GM21786 (cell line): ENCODE results near the gene CAB39L.
"Not testable (repeated sequence)": the region's sequence is repeated elsewhere in the genome, so short reads cannot be mapped to it uniquely, and the experiment has no call there.

Source experiments
- ATAC-seq: cut with Tn5 transposase; IDR thresholded peaks from one replicate; pipeline ENCODE4 v1.9.1; 2021; ENCODE audit not compliant: unreplicated experiment

CAB39L gene

DNA sequence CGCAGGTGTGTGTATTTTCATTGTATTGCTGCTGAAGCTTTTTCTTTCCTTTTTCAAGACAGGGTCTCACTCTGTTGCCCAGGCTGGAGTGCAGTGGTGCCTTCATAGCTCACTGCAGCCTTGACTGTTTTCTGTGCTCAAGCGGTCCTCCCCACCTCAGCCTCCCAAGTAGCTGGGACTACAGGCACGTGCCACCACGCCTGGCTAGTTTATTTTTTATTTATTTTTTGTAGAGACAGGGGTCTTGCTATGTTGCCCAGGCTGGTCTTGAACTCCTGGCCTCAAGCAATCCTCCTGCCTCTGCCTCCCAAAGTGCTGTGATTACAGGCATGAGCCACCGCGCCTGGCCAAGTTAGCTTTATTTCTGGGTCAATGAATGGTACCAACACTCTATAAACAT, 149.1 kb downstream of the CAB39L start:
- not testable (repeated sequence) for ATAC-seq

DNA sequence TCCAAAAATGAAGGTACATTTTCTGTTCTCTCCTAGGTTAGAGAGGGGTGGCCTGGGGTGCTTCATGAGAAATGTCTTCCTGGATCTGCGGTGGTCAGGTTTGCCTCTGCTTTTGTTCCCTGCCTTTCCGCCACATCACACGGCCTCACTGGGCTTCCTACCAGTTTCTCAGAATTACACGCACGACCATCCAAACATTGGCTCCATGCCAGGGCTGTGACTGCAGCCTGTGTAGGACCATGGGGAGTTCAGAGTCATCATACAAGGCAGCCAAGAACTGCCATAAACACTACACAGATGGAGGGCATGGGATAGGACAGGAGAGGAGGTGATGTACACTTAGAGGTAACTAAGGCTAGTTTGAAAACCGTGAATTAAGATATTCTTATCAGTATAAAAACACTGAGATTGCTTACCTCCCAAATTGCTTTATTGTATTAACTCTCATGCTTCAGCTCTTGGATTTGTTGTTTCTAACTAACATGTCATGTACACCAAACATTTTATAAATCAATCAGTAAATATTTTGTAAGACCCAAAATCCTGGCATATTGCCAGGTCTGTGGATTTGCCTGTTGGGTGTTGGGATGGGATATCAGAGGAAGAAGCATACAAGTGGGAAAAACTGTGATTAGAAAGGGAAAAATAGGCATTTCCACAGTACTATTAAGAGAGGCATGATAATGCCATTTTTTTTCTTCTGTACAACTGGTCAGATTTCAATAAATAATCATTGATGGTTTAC, 150.9 kb downstream of the CAB39L start:
- ATAC-seq = no peak

DNA sequence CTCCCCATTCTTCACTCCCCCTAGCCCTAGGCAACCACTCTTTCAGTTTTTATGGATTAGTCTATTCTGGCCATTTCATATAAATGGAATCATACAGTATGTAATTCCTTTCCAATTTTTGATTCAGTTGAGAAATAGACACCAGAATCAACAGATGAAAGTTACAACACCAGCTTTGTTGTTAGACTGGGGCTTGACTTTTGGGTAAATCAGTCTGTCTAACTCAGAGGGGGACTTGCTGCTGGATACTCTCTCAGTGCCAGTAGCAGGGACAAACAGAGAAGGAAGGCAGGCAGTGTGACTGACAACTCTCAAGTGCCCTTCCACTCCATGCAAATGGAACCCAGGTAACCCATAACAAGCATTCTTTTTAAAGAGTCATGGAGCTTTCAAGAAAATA, 155.4 kb downstream of the CAB39L start:
- ATAC-seq = no peak

DNA sequence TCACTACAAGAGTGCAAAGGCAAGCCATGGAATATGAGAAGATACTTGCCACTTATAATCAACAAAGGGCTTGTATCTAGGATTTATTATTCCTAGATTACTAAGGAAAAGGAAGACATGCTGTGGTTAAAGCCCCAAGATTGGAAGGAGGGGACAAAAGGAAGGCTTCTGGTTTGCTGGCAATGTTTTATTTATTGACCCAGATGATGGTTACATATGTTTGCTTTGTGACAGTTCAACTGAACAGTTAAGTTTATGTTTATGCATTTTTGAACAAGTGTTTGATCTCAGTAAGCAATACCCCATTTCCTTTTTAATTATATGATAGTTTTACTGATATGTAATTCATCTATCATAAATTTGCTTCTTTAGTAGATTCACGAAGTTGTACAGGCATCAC, 155.9 kb downstream of the CAB39L start:
- ATAC-seq = no peak

DNA sequence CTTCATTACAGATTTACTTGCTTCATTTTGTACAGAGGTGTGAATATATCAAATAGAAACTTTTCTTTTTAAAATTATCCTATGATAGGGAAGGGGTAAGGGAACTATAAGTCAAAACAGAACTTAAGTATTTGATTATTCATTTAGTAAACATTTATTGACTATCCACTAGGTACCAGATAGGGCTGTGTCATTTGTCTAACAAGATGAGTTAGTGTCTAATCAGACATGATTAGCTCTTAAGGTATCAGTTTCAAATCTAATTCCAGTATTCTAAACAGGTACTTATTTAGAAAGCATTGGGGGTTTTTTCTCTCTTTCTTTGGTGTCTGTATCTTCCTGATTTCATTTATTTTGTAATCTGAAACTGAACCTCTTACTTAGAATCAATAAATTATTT, 164.0 kb downstream of the CAB39L start:
- no peak for ATAC-seq

DNA sequence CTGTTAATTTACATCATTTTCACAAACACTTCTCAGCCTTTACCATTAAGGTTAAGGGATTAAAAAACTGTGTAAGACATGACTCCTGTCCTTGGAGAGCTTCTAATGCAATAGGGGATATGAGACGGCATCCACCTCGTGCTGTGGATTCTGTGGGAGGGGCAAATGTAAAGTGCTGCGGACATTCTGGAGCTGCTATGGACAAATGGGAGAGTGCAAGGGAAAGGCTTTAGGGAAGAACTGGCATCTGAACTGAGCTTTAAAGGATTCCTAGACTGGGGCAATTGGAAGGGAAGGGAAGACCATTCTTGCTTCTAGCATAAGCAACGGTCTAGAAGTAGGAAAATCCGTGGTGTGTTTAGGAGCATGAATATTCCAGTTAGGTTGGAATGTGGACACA, 164.8 kb downstream of the CAB39L start:
- ATAC-seq = no peak

DNA sequence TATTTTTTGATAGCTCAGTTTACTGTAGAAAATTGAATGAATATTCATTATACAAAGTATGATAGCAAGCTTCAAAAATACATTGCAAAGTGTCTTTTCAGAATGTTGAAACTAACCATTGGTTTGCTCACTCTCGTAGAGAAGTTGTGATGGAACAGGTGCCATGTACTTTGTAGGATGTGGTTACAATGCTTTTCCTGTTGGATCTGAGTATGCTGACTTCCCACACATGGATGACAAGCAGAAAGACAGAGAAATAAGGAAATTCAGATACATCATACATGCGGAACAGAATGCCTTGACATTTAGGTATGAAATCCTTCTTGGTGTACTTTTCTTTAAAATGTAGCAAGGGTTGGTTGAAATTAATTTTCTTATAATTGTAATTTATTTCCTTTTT, 165.7 kb downstream of the CAB39L start:
- ATAC-seq = no peak

DNA sequence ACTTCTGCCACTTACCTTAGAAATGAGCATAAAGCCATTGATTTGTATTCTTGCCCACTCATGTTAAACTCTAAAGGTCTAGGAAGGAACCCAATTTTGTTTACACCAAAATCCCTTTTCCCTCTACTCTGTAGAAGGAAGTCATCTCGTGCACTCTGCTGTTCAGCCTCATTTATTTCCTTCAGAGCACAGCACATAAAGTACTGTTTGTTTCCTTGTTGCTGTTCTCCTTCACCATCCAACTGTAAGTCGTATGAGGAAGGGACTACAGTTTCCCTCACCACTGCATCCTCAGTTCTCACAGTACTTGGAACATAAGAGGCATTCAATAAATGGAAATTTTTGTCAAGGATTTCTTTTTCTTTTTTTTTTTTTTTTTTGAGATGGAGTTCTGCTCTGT, 171.6 kb downstream of the CAB39L start:
- ATAC-seq = no peak

DNA sequence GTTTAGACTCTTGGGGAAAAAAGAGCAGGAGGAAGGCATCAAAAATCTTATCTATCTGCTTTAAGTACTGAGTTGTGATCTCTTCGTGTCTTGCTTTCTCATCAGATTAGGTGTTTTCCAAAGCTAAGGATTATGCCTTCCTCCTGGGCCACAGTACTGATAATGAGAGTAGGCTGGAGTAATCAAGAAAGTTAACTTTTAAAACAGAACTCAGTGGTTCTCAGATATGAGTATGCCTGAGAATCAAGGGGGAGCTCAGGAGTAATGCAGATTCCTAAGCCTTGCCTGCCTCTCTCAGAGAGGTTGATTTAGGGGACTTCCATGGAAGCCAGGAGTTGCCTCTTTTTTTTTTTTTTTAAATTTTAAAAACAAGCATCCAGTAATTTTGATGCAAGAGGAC, 172.6 kb downstream of the CAB39L start:
- no peak for ATAC-seq

DNA sequence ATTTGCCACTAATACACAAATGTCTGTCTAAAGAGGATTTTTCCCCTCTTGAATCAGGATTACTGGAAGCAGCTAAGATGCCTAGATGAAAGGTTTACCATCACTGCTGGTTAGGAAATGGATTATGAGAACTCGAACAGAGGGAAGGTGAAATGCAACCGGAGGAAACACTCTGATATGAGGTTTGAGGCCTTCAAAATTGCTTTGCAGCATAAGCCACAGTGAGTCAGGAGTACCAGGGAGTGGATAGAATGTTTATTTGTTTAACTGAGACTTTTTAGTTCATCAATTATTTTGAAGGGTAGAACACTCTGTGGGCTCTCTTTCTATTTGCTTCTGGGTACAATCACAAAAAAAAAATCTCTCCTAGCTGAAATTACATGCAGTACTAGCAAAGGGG, 178.0 kb downstream of the CAB39L start:
- no peak for ATAC-seq

DNA sequence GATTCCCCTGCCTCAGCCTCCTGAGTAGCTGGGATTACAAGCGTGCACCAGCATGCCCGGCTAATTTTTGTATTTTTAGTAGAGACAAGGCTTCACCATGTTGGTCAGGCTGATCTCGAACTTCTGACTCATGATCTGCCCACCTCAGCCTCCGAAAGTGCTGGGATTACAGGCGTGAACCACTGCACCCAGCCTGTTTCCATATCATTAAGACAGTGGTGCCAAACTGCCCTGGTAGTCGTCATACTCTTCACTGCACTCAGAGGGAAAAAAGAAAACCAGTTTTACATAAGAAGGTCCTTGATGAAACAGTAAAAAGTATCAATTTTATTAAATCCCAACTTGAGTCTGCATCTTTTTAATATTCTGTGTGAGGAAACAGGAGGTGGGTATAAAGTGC, 181.2 kb downstream of the CAB39L start:
- ATAC-seq = no peak

DNA sequence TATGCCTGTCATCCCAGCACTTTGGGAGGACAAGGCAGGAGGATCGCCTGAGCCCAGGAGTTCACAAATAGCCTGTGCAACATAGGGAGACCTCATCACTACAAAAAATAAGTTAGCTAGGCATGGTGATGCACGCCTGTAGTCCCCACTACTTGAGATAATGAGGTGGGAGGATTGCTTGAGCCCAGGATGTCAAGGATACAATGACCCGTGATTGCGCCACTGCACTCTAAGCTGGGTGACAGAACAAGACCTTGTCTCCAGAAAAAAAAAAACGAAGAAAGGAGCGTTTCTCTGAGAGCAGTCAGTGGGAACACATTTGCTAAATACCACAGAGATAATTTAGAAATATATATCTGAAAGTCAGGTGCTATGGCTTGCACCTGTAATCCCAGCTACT, 184.3 kb downstream of the CAB39L start:
- no peak for ATAC-seq
